ENCODE data around the gene RHCE. TPM values are rescaled to one million over a fixed set of nuclear protein-coding genes. Genes with fewer than 3 reads are reported as not detected.

The RHCE gene
- total and polyA plus RNA-seq, 9 of the 15 experiments (the other 6 are each of a cell fraction or from before 2014, with no cell fraction given), result 5.4 to 31.5 (median 12.6) TPM

- intact Hi-C loops (cut with micrococcal nuclease), result no loop called here
- no peak for DNase-seq (ENCODE audit: extremely low read depth in 1 of 4, low spot score in 3 of 4)
- TF ChIP-seq SMARCE1 (IDR thresholded peaks at IDR 0.05) (peak; percentile 47; the same call in 1 of the 2 replicates), CTBP1 (IDR thresholded peaks at IDR 0.05; ENCODE audit: borderline replicate concordance) (peak; percentile 61; the same call in 1 of the 2 replicates), JUN (IDR thresholded peaks at IDR 0.05; ENCODE audit: borderline replicate concordance, low read depth, low read length) (0 out of 2 replicates have a peak, but pooled peaks have one; percentile 22), JUN (CRISPR knock-in tag; IDR thresholded peaks at IDR 0.05; ENCODE audit: borderline replicate concordance) (no peak), CSDE1 (IDR thresholded peaks at IDR 0.05) (no peak), EHMT2 (IDR thresholded peaks at IDR 0.05) (0 out of 2 replicates have a peak, but pooled peaks have one; percentile 32), ZNF280A (IDR thresholded peaks at IDR 0.05; ENCODE audit: low read depth, partially characterized antibody) (no peak)
- TF ChIP-seq, protein P1, sequence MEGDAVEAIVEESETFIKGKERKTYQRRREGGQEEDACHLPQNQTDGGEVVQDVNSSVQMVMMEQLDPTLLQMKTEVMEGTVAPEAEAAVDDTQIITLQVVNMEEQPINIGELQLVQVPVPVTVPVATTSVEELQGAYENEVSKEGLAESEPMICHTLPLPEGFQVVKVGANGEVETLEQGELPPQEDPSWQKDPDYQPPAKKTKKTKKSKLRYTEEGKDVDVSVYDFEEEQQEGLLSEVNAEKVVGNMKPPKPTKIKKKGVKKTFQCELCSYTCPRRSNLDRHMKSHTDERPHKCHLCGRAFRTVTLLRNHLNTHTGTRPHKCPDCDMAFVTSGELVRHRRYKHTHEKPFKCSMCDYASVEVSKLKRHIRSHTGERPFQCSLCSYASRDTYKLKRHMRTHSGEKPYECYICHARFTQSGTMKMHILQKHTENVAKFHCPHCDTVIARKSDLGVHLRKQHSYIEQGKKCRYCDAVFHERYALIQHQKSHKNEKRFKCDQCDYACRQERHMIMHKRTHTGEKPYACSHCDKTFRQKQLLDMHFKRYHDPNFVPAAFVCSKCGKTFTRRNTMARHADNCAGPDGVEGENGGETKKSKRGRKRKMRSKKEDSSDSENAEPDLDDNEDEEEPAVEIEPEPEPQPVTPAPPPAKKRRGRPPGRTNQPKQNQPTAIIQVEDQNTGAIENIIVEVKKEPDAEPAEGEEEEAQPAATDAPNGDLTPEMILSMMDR (IDR thresholded peaks at IDR 0.05 in 2 of 3, conservative IDR thresholded peaks at IDR 0.05 in 1 of 3; ENCODE audit: insufficient read depth in 2 of 3, low read depth in 1 of 3, low read length in 3 of 3), result peak in 1 of 3 experiments; percentile 28; a peak in 2 of 6 replicates
- TF ChIP-seq, protein P2, sequence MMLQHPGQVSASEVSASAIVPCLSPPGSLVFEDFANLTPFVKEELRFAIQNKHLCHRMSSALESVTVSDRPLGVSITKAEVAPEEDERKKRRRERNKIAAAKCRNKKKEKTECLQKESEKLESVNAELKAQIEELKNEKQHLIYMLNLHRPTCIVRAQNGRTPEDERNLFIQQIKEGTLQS (IDR thresholded peaks at IDR 0.05), result peak; percentile 80
- TF ChIP-seq, protein P2 (CRISPR knock-in tag; conservative IDR thresholded peaks at IDR 0.05), result no peak
Observed at GRCh38 chr1:25442178-25442577, 21.6 kb upstream of the RHCE start.

More at GRCh38 chr1:25442178-25442577, 21.6 kb upstream of the RHCE start:
- peaks cover 3 to 18% of the 10 kb centered on the region in 2 experiments; a peak in 3 of 5 replicates for H3K4me1 ChIP-seq (replicated peaks in 1 of 2; ENCODE audit: control insufficient read depth in 2 of 2, insufficient read depth in 2 of 2, low read length in 2 of 2)
- ChIA-PET POLR2A (interaction anchor here (1.9 to 2.5 kb wide), 3 partner anchors 8 to 12 kb away, joined by 8 to 20 read pairs (median 15); partner anchors contain the start of gene MACO1), CTCF (ENCODE audit: low intra/inter-chr PET ratio) (interaction anchor here (2.3 kb wide), 1 partner anchor 78 kb away, joined by 11 read pairs; no protein-coding TSS in a partner anchor)
- FAIRE-seq, result peak; percentile 42
- H3K79me2 ChIP-seq (ENCODE audit: control insufficient read depth, insufficient read depth, low read length), result peaks cover 97% of the 10 kb centered on the region
- BruUV-seq (replicated peaks), result no TSS peak
- H3K4me2 ChIP-seq (ENCODE audit: insufficient read depth, low read length), result no peak overlapping the region
- H3K27me3 ChIP-seq (ENCODE audit: control insufficient read depth in 2 of 2, insufficient read depth in 2 of 2, low read length in 2 of 2), result no peaks in the 10 kb centered on the region
- ATAC-seq, result peak; percentile 39
- H3K9ac ChIP-seq (ENCODE audit: insufficient read depth in 1 of 2, low read depth in 2 of 2, low read length in 2 of 2), result no peak overlapping the region
- H3K9me3 ChIP-seq (replicated peaks; ENCODE audit: control insufficient read depth, insufficient read depth, low read depth, low read length), result no peaks in the 10 kb centered on the region
- H2AFZ ChIP-seq (ENCODE audit: low read depth, low read length), result no peak overlapping the region
- H3K36me3 ChIP-seq (ENCODE audit: control insufficient read depth, insufficient read depth, low read length), result peaks cover 23% of the 10 kb centered on the region
- no peak overlapping the region for H3K27ac ChIP-seq (ENCODE audit: extremely low read depth, low read depth, low read length)
- in situ Hi-C loops (cut with MboI), result no loop called here
- H3K4me3 ChIP-seq, result no peak overlapping the region
- no peaks in the 10 kb centered on the region for H3K9me1 ChIP-seq (ENCODE audit: control insufficient read depth, insufficient read depth, low read length)
- WGBS (ENCODE audit: insufficient coverage, low coverage, missing lambda C conversion rate), result 0% methylated on average over 1 of the region's 1 CpG
- H4K20me1 ChIP-seq (replicated peaks; ENCODE audit: control insufficient read depth, insufficient read depth, low read length), result 0 out of 2 replicates have a peak, but pooled peaks cover 5% of the 10 kb centered on the region

Measured in K562 (cell line).